Stimulated activated CD8-positive, alpha-beta memory T cell treated with anti-CD3 and anti-CD28 coated beads, Interleukin-15, amount 100 ng/mL, for 4 hours (primary cell): ENCODE measurements around the gene CGNL1.

Experiments used
- DNase-seq, 2 donors: peaks; one replicate each; pipeline ENCODE4 v3.0.0-alpha.2; 2020; ENCODE audit warnings: low read depth in 2 of 2

The CGNL1 gene

GRCh38 chr15:57352535-57353316 is 23.6 kb upstream of the CGNL1 start:
- DNase-seq: no peak

- DNase-seq: no peak
These were observed 22.9 kb upstream of the CGNL1 start for GRCh38 chr15:57353317-57353804.

DNA sequence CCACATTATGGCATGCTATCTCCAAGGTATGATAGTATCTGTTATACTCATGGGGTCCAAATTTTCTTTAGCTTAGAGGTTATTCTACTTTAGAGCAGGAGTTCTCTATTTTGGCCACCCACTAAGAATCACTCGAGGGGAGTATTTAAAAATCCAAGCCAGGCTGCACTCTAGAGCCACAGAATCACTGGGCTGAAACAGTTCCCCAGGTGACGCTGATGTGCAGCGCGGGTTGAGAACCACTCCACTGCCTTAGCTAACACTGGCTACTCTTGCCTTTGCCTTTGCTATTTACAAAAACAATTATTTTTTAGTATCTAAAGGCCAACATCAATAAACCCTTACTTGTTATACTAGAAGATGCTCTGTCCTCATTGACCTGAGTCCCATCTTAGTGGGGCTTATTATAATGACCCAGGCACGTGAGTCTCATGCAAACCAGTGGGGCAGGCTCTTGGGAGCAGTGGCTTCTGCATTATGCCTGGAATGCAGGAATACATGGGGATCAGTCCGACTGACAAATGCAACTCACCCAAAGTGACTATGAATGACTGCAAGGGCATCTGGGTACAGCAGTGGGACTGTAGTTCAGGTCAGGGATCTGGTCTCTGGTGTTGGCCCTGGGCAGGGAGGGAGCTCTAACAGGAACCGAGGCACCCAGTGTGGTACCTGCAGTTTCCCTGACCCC is 21.7 kb upstream of the CGNL1 start:
- no peak for DNase-seq

DNA sequence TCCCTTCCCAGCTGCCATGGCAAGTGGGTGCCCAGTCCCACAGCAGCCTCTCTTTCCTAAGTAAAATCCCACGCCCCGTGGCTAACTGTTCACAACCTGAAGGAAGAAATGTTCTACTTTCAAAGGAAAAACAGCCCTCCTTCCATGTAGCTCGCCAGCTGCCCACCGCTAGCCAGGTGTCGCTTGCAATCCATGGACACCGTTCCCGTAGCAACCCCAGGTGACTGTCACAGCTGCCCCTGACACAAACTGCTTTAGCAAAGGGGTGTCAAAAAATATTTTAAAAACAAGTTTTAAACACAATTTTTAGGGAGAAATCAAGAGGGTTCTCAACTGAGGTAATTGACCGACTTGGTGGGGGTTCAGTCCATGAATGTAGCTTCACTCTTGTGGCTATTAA is 21.0 kb upstream of the CGNL1 start:
- DNase-seq: no peak

GRCh38 chr15:57356178-57356577 is 20.1 kb upstream of the CGNL1 start:
- no peak for DNase-seq

- DNase-seq: no peak
These were observed 19.7 kb upstream of the CGNL1 start for GRCh38 chr15:57356636-57357035.

- DNase-seq: no peak
These were observed 18.5 kb upstream of the CGNL1 start for GRCh38 chr15:57357799-57358198.

GRCh38 chr15:57358571-57358970 is 17.7 kb upstream of the CGNL1 start:
- no peak for DNase-seq

GRCh38 chr15:57363661-57364060 is 12.6 kb upstream of the CGNL1 start:
- DNase-seq: no peak

DNA sequence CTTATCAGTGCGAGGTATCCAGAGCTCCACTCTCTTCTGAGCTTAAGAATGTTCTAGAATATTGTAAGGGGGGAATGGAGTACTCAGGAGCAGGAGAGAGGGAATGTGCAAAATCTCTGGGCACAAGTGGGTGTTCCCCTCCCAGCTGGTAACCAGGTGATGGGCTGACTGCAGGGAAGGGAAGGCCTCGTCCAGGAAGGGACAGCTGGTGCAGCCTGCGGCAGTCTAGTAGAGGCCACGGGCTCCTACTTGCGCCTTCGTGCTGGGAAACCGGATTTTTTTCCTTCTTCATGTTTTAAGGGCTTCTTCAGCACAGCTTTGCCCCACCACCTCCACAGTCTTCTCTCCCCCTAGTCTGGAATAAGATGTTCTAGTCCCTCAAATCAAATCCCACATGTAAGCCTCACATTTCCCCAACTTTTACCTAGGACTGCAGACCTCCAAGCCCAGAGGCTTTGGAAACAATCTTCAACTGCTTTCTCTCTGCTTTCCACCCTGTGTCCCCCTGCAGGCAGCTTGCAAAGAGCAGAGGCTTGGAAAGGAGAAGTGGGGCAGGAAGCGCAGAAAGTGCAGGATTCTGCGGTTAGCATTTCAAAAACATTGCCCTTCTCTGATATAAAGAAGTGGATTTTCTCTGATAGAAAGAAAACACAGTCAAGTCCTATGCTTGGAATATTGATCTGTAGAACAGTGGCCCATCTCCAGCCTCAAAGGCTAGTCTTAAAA is 11.9 kb upstream of the CGNL1 start:
- DNase-seq: no peak

- DNase-seq: no peak
These were observed 8.7 kb upstream of the CGNL1 start for GRCh38 chr15:57367556-57367955.

- DNase-seq: no peak
These were observed 5.4 kb upstream of the CGNL1 start for GRCh38 chr15:57370929-57371328.

DNA sequence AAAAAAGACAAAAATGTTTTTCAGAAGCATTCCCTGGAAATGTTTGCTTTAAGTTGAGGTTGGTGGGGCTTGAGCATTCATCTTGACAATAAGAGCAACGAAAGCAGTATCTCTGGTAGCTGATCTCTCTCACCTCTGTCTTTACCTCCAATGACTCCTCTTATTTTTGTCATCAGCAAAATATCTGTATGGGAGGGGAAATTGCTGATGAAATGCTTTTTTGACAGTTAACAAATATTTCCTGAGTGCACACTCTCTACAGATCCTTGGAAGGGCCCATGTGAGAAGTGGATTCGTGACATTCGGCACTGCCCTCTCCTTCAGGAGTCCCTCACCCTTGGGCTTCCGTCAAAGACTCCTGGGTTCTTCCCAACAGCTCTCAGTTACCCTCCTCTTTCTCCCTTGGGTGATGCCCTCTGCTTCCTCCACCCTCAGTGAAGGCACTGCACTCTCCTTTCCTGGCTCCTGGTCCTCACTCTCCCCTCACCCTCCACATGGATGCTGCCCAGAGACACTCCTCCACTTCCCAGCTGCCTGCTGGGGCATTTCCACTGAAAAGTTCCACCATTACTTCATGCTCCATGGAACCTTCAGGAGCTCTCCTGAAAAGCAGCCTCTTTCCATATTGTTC is 2.9 kb upstream of the CGNL1 start:
- DNase-seq: no peak

GRCh38 chr15:57373882-57374276 is 2.4 kb upstream of the CGNL1 start:
- DNase-seq: no peak

GRCh38 chr15:57376696-57377477 is 582 bp downstream of the CGNL1 start:
- no peak for DNase-seq

- no peak for DNase-seq
These were observed 1.2 kb downstream of the CGNL1 start for GRCh38 chr15:57377478-57377847.

GRCh38 chr15:57379487-57379886 is 3.2 kb downstream of the CGNL1 start:
- no peak for DNase-seq

- no peak for DNase-seq
These were observed 4.5 kb downstream of the CGNL1 start for GRCh38 chr15:57380854-57381253.

DNA sequence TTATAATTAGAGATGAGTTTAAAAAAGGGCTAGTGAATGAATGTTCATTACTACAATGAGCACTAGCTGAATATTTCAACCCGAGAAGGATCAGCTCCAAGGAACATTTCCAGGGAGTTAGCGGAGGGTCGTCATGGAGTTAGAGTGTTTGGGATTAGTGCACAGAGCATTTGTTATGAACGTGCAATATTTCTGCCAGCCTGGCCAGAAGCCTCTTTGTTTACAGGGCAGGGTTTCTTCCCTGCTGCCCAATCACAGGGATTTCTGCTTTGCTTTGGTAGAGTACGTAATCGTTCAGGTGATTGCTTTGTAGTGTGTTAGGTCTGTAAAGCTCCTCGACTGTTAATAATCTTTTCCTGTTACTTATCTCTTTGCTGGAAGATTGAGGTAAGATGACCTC is 5.9 kb downstream of the CGNL1 start:
- no peak for DNase-seq

- DNase-seq: no peak
These were observed 6.7 kb downstream of the CGNL1 start for GRCh38 chr15:57382969-57383368.

GRCh38 chr15:57384024-57384423 is 7.7 kb downstream of the CGNL1 start:
- DNase-seq: no peak
